ENCODE measurements around the gene B4GALNT4.
"Not testable (repeated sequence)": the region's sequence is repeated elsewhere in the genome, so short reads cannot be mapped to it uniquely, and the experiment has no call there.

B4GALNT4 gene

GRCh38 chr11:385594-386351, 16.5 kb downstream of the B4GALNT4 start:
- H3K27ac ChIP-seq, result no peak overlapping the region
- H3K36me3 ChIP-seq, result no peaks in the 10 kb centered on the region
- H3K4me3 ChIP-seq (ENCODE audit: low read depth in 1 of 2, low read length in 1 of 2), result no peak overlapping the region
- H3K9me3 ChIP-seq, result peaks cover 5% of the 10 kb centered on the region
- H3K27me3 ChIP-seq, result peaks cover 37% of the 10 kb centered on the region
- no peaks in the 10 kb centered on the region for H3K4me1 ChIP-seq (ENCODE audit: control insufficient read depth in 1 of 2, insufficient read depth in 1 of 2, low read depth in 1 of 2, low read length in 1 of 2)
- no peak for TF ChIP-seq CTCF (IDR thresholded peaks at IDR 0.05)

GRCh38 chr11:386483-386882, 17.2 kb downstream of the B4GALNT4 start:
- no peak for TF ChIP-seq CTCF (IDR thresholded peaks at IDR 0.05)
- peaks cover 5% of the 10 kb centered on the region for H3K9me3 ChIP-seq
- no peaks in the 10 kb centered on the region for H3K4me1 ChIP-seq (ENCODE audit: control insufficient read depth in 1 of 2, insufficient read depth in 1 of 2, low read depth in 1 of 2, low read length in 1 of 2)
- H3K27ac ChIP-seq, result no peak overlapping the region
- H3K4me3 ChIP-seq (ENCODE audit: low read depth in 1 of 2, low read length in 1 of 2), result no peak overlapping the region
- no peaks in the 10 kb centered on the region for H3K36me3 ChIP-seq
- peaks cover 36% of the 10 kb centered on the region for H3K27me3 ChIP-seq

GRCh38 chr11:387193-387793, 18.0 kb downstream of the B4GALNT4 start:
- no peak for TF ChIP-seq CTCF (IDR thresholded peaks at IDR 0.05)
- Histone ChIP-seq H3K27me3 (peaks cover 28% of the 10 kb centered on the region), H3K9me3 (peaks cover 5% of the 10 kb centered on the region), H3K4me3 (ENCODE audit: low read depth in 1 of 2, low read length in 1 of 2) (no peak overlapping the region), H3K27ac (no peak overlapping the region), H3K4me1 (ENCODE audit: control insufficient read depth in 1 of 2, insufficient read depth in 1 of 2, low read depth in 1 of 2, low read length in 1 of 2) (no peaks in the 10 kb centered on the region), H3K36me3 (no peaks in the 10 kb centered on the region)

- not testable (repeated sequence) for H3K4me1 ChIP-seq (ENCODE audit: control insufficient read depth in 1 of 2, insufficient read depth in 1 of 2, low read depth in 1 of 2, low read length in 1 of 2); H3K4me3 ChIP-seq (ENCODE audit: low read depth in 1 of 2, low read length in 1 of 2); H3K9me3 ChIP-seq; H3K36me3 ChIP-seq; H3K27ac ChIP-seq
- peaks cover 14% of the 10 kb centered on the region for H3K27me3 ChIP-seq
These were observed 20.1 kb downstream of the B4GALNT4 start for GRCh38 chr11:389369-389768.

- TF ChIP-seq CTCF (IDR thresholded peaks at IDR 0.05), result no peak
- peaks cover 5% of the 10 kb centered on the region for H3K9me3 ChIP-seq
- H3K27me3 ChIP-seq, result peaks cover 14% of the 10 kb centered on the region
These were observed 20.9 kb downstream of the B4GALNT4 start for GRCh38 chr11:390175-390574.

More at GRCh38 chr11:390175-390574, 20.9 kb downstream of the B4GALNT4 start:
- H3K4me3 ChIP-seq (ENCODE audit: low read depth in 1 of 2, low read length in 1 of 2), result no peak overlapping the region
- no peaks in the 10 kb centered on the region for H3K4me1 ChIP-seq (ENCODE audit: control insufficient read depth in 1 of 2, insufficient read depth in 1 of 2, low read depth in 1 of 2, low read length in 1 of 2)
- H3K36me3 ChIP-seq, result no peaks in the 10 kb centered on the region
- no peak overlapping the region for H3K27ac ChIP-seq
